Body of pancreas (tissue), 4 donors: Measurements from ENCODE around the gene UBAC1. TPM values are rescaled to one million over a fixed set of nuclear protein-coding genes. Genes with fewer than 3 reads are reported as not detected.

Experiments used
- ATAC-seq: fragments of 150-250 bp; one replicate; pipeline ENCODE4 v1.9.1; 2016
- DNase-seq, 4 donors: peaks; one replicate each; pipeline ENCODE4 v3.0.0-alpha.2; 2019
- H3K27ac ChIP-seq, 4 donors: fragments of 200-600 bp; sonication (generic); 1 replicate in 3 of 4; 2 replicates in 1 of 4; pipeline versions ENCODE4 v1.5.1 to v1.6.1; 2016 to 2019; ENCODE audit warnings: mild to moderate bottlenecking in 1 of 4, mixed read lengths in 1 of 4, moderate library complexity in 1 of 4
- H3K27me3 ChIP-seq, 2 donors: fragments of 200-600 bp; sonication (generic); one replicate each; pipeline ENCODE4 v1.6.0; 2016; ENCODE audit warnings: mild to moderate bottlenecking in 1 of 2
- H3K36me3 ChIP-seq, 2 donors: fragments of 200-600 bp; sonication (generic); replicated peaks in 1 of 2; 2 replicates each; pipeline ENCODE4 v1.5.1; 2016; ENCODE audit warnings: low read depth in 2 of 2; ENCODE audit not compliant: insufficient read depth in 1 of 2
- H3K4me1 ChIP-seq: fragments of 200-600 bp; sonication (generic); one replicate; pipeline ENCODE4 v1.6.0; 2016
- H3K4me3 ChIP-seq, 2 donors: fragments of 200-600 bp; sonication (generic); 1 replicate in 1 of 2; 2 replicates in 1 of 2; pipeline ENCODE4 v1.5.1; 2016 to 2019
- H3K9me3 ChIP-seq, 3 donors: fragments of 200-600 bp; sonication (generic); 1 replicate in 2 of 3; 2 replicates in 1 of 3; pipeline ENCODE4 v1.5.1; 2016
- CTCF ChIP-seq, 7 experiments: fragments of 450-650 bp in 4 of 7; fragments of 200-600 bp in 3 of 7; sonication (generic) in 3 of 7; IDR thresholded peaks; one replicate each; pipeline ENCODE4 v1.5.1; 2016 to 2019; ENCODE audit warnings: antibody characterized with exemption in 7 of 7
- POLR2A ChIP-seq, 3 donors: fragments of 450-650 bp; IDR thresholded peaks; one replicate each; pipeline ENCODE4 v1.6.1; 2016; ENCODE audit warnings: antibody characterized with exemption in 3 of 3, mild to moderate bottlenecking in 2 of 3
- WGBS, 2 donors: methylation state at CpG; one replicate each; pipeline ENCODE4 v1.1.5; 2017; 5-methylcytosine and 5-hydroxymethylcytosine counted together
- intact Hi-C: fragments of 100-400 bp; cut with DNase I; formaldehyde crosslinking; loops from one replicate; pipeline ENCODE4 v1.15.1; 2023
- total RNA-seq, 2 donors: library from RNA; depleted of rRNA; stranded (reverse); fragments of >200 nt; gene quantifications; one replicate each; pipeline ENCODE4 v1.1.0, GENCODE V29; 2016

The UBAC1 gene
- total RNA-seq, 2 donors from 2014 or later = 17.4 to 25.4 TPM

GRCh38 chr9:135925496-135926133 is 35.6 kb downstream of the UBAC1 start:
- Histone ChIP-seq H3K27ac (no peak overlapping the region), H3K36me3 (peaks cover 0 to 1% of the 10 kb centered on the region in 2 donors), H3K27me3 (no peaks in the 10 kb centered on the region), H3K4me1 (no peaks in the 10 kb centered on the region), H3K4me3 (no peak overlapping the region), H3K9me3 (no peaks in the 10 kb centered on the region)
- DNase-seq (no peak), ATAC-seq (no peak)
- TF ChIP-seq POLR2A (IDR thresholded peaks at IDR 0.05) (no peak), CTCF (IDR thresholded peaks at IDR 0.05) (no peak)
- 93 to 97% methylated on average over 14 to 19 of the region's 19 CpGs for WGBS, 2 donors
- intact Hi-C loops = no loop called here

- WGBS, 2 donors = 79 to 88% methylated on average over 19 to 27 of the region's 27 CpGs
- Histone ChIP-seq H3K4me1 (no peaks in the 10 kb centered on the region), H3K4me3 (no peak overlapping the region), H3K36me3 (no peaks in the 10 kb centered on the region), H3K27ac (no peak overlapping the region), H3K9me3 (no peaks in the 10 kb centered on the region), H3K27me3 (no peaks in the 10 kb centered on the region)
- DNase-seq (no peak), ATAC-seq (no peak)
- intact Hi-C loops = no loop called here
- TF ChIP-seq POLR2A (IDR thresholded peaks at IDR 0.05) = no peak
- no peak for TF ChIP-seq CTCF (IDR thresholded peaks at IDR 0.05)
Observed at GRCh38 chr9:135924628-135925338, 36.4 kb downstream of the UBAC1 start.

- TF ChIP-seq POLR2A (IDR thresholded peaks at IDR 0.05) (no peak), CTCF (IDR thresholded peaks at IDR 0.05) (no peak)
- DNase-seq (no peak), ATAC-seq (no peak)
- Histone ChIP-seq H3K9me3 (peaks cover 0 to 8% (median 0%) of the 10 kb centered on the region in 3 donors), H3K27me3 (no peaks in the 10 kb centered on the region), H3K36me3 (no peaks in the 10 kb centered on the region), H3K27ac (no peak overlapping the region), H3K4me3 (no peak overlapping the region), H3K4me1 (no peaks in the 10 kb centered on the region)
- WGBS, 2 donors = 88 to 89% methylated on average over 6 to 13 of the region's 13 CpGs
- intact Hi-C loops = no loop called here
Observed at GRCh38 chr9:135923508-135923907, 37.7 kb downstream of the UBAC1 start.

- peaks cover 0 to 13% (median 0%) of the 10 kb centered on the region in 3 donors for H3K9me3 ChIP-seq
- 81 to 87% methylated on average over 10 to 14 of the region's 14 CpGs for WGBS, 2 donors
- H3K4me3 ChIP-seq = no peak overlapping the region
- H3K27me3 ChIP-seq = no peaks in the 10 kb centered on the region
- DNase-seq (no peak), ATAC-seq (no peak)
- intact Hi-C loops = no loop called here
- no peaks in the 10 kb centered on the region for H3K36me3 ChIP-seq
- peak overlapping the region in 1 of 4 donors; percentile 47 for H3K27ac ChIP-seq
- H3K4me1 ChIP-seq = no peaks in the 10 kb centered on the region
- no peak for TF ChIP-seq POLR2A (IDR thresholded peaks at IDR 0.05)
- TF ChIP-seq CTCF (IDR thresholded peaks at IDR 0.05) = no peak
Observed at GRCh38 chr9:135921749-135922310, 39.3 kb downstream of the UBAC1 start.
